ENCODE data around the gene NUDT2. TPM values are rescaled to one million over a fixed set of nuclear protein-coding genes. Genes with fewer than 3 reads are reported as not detected.

NUDT2 gene
- polyA plus RNA-seq, 1 experiment: 39.5 TPM

DNA sequence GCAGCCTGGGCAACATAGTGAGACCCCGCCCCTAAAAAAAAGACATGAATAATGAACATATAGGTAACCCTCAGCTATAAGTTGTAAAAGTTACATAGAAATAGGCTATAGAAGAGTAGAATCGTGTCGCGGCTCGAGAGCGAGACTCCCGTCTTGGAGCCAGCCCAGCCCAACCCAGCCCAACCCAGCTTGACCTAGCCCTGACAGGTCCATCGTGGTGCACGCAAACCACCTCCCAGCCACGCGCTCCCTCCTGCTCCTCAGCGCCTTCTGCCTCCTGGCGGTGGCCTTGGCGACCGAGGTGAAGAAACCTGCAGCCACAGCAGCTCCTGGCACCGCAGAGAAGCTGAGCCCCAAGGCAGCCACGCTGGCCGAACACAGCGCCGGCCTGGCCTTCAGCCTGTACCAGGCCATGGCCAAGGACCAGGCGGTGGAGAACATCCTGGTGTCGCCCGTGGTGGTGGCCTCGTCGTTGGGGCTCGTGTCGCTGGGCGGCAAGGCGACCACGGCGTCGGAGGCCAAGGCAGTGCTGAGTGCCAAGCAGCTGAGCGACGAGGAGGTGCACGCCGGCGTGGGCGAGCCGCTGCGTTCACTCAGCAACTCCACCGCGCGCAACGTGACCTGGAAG, 11.1 kb upstream of the NUDT2 start:
- TF ChIP-seq, protein P1, sequence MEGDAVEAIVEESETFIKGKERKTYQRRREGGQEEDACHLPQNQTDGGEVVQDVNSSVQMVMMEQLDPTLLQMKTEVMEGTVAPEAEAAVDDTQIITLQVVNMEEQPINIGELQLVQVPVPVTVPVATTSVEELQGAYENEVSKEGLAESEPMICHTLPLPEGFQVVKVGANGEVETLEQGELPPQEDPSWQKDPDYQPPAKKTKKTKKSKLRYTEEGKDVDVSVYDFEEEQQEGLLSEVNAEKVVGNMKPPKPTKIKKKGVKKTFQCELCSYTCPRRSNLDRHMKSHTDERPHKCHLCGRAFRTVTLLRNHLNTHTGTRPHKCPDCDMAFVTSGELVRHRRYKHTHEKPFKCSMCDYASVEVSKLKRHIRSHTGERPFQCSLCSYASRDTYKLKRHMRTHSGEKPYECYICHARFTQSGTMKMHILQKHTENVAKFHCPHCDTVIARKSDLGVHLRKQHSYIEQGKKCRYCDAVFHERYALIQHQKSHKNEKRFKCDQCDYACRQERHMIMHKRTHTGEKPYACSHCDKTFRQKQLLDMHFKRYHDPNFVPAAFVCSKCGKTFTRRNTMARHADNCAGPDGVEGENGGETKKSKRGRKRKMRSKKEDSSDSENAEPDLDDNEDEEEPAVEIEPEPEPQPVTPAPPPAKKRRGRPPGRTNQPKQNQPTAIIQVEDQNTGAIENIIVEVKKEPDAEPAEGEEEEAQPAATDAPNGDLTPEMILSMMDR (IDR thresholded peaks at IDR 0.05; ENCODE audit: insufficient read depth, low read depth, low read length): no peak
- ChIA-PET CTCF (interaction anchor here (0.6 to 1.2 kb wide), 2 partner anchors 13 to 157 kb away, joined by 3 read pairs; no protein-coding TSS in a partner anchor), POLR2A (no interaction called here)
- no peaks in the 10 kb centered on the region for H3K36me3 ChIP-seq (ENCODE audit: control insufficient read depth, insufficient read depth, low read length)
- no peak overlapping the region for H3K4me3 ChIP-seq (ENCODE audit: low read depth, low read length)
- no peak for DNase-seq (ENCODE audit: low read depth)
- no peaks in the 10 kb centered on the region for H3K27me3 ChIP-seq (ENCODE audit: control insufficient read depth, insufficient read depth, low read length)

DNA sequence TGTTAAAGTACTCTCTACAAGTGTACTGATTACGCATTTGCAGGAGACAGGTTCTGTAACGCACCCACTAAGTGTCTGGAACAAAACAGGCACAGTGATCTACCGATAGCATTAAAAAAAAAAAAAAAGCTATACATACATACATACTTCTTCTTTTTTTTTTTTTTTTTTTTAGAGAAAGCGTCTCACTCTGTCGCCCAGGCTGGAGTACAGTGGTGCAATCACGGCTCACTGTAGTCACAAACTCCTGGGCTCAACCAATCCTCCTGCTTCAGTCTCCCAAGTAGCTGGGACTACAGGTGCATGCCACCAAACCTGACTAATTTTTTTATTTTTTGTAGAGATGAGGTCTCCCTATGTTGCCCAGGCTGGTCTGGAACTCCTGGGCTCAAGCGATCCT, 7.9 kb upstream of the NUDT2 start:
- DNase-seq (ENCODE audit: low read depth): no peak
- Histone ChIP-seq H3K36me3 (ENCODE audit: control insufficient read depth, insufficient read depth, low read length) (no peaks in the 10 kb centered on the region), H3K4me3 (ENCODE audit: low read depth, low read length) (no peak overlapping the region), H3K27me3 (ENCODE audit: control insufficient read depth, insufficient read depth, low read length) (no peaks in the 10 kb centered on the region)
- TF ChIP-seq, protein P1 (IDR thresholded peaks at IDR 0.05; ENCODE audit: insufficient read depth, low read depth, low read length): no peak
- ChIA-PET CTCF (no interaction called here), POLR2A (no interaction called here)

DNA sequence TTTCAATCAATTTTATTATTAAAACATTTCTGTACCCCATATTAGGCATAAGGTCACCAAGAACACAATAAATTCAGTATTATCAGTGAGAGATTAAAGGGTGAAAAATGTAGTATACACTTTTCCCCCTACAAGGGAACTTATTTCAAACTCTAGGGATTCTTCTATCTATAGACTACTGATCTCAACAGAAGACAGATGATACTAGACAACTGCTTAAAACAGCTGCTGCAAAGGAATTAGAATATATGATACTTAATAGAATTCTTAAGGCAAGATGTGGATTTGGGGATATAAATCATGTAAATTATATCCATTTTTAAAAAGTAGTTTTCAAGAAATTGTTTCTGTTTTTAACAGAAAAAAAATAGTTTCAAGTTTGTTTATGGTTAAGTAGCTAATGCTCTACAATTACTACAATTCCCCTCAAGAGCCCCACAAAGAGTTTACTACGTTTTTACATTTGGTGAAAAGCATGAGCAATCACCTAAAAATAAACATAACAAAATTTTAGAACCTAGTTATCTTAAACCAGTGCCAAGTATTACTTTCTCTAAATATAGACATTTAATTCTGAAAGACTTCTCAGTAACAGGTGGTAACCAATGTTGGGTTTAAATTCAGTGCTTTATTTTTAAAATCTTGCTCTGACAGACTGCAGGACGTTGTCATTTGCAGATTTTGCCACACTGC, 6.3 kb upstream of the NUDT2 start:
- no peak for DNase-seq (ENCODE audit: low read depth)
- ChIA-PET POLR2A (no interaction called here), CTCF (no interaction called here)
- no peaks in the 10 kb centered on the region for H3K27me3 ChIP-seq (ENCODE audit: control insufficient read depth, insufficient read depth, low read length)
- TF ChIP-seq, protein P1 (IDR thresholded peaks at IDR 0.05; ENCODE audit: insufficient read depth, low read depth, low read length): no peak
- no peaks in the 10 kb centered on the region for H3K36me3 ChIP-seq (ENCODE audit: control insufficient read depth, insufficient read depth, low read length)
- H3K4me3 ChIP-seq (ENCODE audit: low read depth, low read length): no peak overlapping the region

DNA sequence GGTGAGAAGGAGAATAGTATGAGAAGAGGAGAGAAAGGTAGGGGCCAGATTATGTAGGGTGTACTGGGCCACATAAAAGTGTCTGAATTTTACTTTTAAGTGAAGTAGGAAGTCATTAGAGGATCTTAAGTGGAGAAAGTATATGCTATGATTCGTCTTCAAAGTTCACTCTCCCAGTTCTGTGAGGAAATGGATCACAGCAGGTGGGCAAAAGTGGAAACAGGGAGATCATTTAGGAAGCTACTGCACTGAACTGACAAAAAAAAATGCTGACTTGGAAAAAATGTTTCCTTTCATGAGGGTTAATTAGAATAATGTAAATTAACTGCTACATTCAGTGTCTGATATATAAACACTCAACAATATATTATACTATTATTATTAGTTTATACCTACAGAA, 2.7 kb upstream of the NUDT2 start:
- CTCF ChIA-PET: no interaction called here

DNA sequence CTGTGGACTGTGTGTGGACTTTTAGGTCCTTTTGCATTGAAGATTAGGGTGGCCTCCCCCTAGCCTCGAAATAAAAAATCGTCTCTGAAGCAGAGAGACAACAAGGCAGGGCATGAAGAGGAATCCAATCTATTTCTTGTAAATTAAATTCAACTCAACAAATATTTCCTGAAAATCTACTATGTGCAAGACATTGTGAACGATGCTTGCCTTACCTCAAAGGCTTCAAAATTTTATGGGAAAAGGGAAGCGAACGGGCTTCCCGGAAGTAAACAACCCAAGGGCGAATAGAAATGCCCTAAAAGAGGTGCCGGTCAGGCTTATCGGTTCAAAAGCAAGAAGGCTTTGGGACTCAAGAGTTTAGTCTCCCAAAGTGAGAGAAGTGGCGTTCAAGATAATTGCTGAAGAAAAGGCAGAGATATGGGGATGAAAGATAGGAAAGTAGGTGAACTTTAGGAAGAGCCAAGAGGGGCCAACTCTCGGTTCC, 826 bp upstream of the NUDT2 start:
- H3K36me3 ChIP-seq (ENCODE audit: control insufficient read depth, insufficient read depth, low read length): no peaks in the 10 kb centered on the region
- ChIA-PET POLR2A (no interaction called here), CTCF (interaction anchor here (0.7 to 0.9 kb wide), 3 partner anchors 73 to 286 kb away, joined by 3 read pairs; no protein-coding TSS in a partner anchor)
- H3K27me3 ChIP-seq (ENCODE audit: control insufficient read depth, insufficient read depth, low read length): no peaks in the 10 kb centered on the region
- TF ChIP-seq, protein P1 (IDR thresholded peaks at IDR 0.05; ENCODE audit: insufficient read depth, low read depth, low read length): no peak
- H3K4me3 ChIP-seq (ENCODE audit: low read depth, low read length): peak overlapping the region; percentile 43
- no peak for DNase-seq (ENCODE audit: low read depth)

More for the DNA sequence above, 2.7 kb upstream of the NUDT2 start:
- no peaks in the 10 kb centered on the region for H3K36me3 ChIP-seq (ENCODE audit: control insufficient read depth, insufficient read depth, low read length)
- no peak overlapping the region for H3K4me3 ChIP-seq (ENCODE audit: low read depth, low read length)
- H3K27me3 ChIP-seq (ENCODE audit: control insufficient read depth, insufficient read depth, low read length): no peaks in the 10 kb centered on the region
- DNase-seq (ENCODE audit: low read depth): no peak
- TF ChIP-seq, protein P1 (IDR thresholded peaks at IDR 0.05; ENCODE audit: insufficient read depth, low read depth, low read length): no peak
- POLR2A ChIA-PET: no interaction called here
